GM19240 (cell line): ENCODE results near the gene ADK.
"Not testable (repeated sequence)": the region's sequence is repeated elsewhere in the genome, so short reads cannot be mapped to it uniquely, and the experiment has no call there.

Experiments
- DNase-seq: peaks from one replicate; pipeline ENCODE4 v3.0.0; 2011; ENCODE audit warnings: low spot score; ENCODE audit not compliant: insufficient read length

The ADK gene

DNA sequence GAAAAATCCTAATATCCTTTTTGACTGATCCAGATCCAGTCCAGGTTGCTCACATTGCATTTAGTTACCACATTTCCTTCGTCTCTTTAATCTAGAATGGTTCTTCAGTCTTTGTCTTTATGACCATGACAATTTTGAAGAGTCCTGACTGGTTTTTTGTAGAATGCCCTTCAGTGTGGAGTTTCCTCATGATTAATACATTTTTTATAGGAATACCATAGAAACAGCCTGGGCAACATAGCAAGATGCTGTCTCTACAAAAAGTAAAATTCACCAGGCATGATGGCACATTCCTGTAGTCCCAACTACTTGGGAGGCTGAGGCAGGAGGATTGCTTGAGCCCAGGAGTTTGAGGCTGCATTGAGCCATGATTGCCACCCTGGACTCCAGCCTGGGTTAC is 390.4 kb downstream of the ADK start:
- no peak for DNase-seq

DNA sequence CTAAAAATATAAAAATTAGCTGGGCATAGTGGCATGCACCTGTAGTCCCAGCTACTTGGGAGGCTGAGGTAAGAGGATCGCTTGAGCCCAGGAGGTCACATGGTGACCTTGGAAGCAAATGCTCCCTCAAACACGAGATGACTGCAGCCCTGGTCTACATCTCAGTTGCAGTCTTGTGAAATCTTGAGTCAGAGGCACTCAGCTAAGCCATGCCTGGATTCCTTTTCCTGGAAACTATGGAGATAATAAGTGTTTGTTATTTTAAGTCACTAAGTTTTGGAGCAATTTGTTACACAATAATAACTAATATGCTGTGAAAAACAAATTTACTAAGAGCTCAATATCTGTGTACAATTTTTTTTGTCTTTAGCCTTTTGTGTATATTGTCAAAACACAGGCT is 391.1 kb downstream of the ADK start:
- no peak for DNase-seq

DNA sequence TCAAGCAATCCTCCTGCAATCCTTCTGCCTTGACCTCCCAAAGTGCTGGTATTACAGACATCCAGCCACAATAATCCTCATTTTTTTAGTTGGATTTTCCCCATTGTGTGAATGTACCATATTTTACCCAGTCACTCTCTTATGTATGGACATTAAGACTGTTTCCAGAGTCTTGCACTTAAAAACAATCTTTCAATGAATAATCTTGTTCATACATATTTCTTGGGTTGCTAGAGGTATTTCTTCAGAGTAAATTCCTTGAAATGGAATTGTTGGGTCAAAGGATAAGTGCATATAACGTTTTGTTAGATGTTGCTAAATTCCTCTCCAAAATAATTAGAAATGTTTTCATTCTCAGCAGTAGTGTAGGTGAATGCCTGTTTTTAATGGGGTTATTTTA is 392.3 kb downstream of the ADK start:
- no peak for DNase-seq

DNA sequence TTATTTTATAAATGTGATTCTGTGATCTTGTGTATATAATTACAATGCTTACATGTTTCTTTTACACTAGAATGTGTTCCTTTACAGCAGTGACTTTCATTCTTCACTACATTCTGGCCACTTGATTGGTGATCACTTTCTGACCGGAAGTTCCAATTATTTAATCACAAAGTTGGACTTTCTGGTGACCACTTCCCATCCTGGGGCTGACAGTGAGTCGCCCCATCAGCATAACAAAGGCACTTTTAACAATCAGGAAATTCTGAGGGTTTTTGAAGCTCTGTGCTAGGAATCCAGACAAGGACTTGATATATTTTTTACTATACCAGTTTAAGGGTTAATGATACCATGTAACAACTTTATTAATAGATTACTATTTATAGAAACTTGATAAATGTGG is 393.1 kb downstream of the ADK start:
- DNase-seq = no peak

DNA sequence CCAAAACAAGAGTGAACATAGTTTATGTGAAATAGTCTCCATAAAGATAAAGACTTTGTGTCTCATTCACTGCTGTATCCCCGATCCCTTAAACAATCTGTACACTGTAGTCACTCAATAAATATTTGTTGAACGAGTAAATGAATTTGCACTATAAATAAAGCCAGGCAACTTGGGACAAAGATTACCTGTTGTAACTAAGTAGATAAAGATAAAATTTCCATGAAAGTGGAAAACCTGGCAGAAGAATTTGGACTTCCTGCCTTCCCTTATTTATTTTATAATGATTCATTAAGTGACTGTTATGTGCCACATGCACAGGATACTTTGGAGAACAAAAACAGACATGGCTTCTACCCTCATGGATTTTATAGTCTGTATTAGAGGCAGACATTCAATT is 397.7 kb downstream of the ADK start:
- no peak for DNase-seq

DNA sequence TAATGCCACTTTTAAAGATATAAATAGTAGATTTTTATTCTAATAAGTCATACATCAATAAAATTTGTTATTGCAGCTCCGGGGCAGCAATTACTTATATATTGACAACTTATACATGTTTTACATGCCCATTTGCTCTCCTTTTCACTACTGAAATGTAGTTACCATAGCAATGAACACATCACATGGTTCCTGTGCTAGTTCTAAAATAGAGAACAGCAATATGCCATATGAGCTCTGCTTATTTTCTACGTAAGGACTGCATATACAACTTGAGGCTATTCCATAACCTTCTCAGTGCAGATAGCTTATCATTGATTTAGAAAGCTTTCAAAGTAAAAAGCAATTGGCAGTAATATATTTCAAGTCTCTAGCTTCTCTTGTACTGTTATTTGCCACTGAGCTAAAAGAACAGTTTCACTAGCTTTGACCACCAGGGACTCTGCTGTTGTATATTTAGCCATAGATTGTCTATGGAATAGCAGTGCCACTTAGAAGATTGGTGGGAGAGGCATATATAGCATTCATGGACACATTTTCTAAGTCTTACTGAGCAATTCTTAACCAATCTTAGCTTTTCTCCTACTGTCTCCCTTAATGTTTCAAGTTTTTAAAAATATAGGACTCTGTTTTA is 405.2 kb downstream of the ADK start:
- DNase-seq = no peak

DNA sequence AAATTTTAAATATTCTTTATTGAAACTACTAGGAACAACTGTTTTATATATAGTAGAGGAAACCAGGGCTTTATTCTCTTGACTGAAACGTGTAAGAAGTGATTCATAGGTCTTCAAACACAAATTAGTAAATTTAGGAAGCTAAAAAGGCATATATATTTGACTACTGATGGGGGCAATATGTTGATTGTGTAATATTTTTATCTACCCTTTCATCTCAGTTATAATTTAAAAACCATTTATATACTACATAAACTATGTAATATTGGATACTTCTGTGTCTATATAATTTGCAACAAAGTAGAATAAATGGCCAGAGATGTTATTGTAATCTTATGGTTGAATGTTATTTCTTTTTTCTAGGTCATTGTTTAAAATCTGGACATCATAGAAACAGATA is 406.1 kb downstream of the ADK start:
- no peak for DNase-seq

DNA sequence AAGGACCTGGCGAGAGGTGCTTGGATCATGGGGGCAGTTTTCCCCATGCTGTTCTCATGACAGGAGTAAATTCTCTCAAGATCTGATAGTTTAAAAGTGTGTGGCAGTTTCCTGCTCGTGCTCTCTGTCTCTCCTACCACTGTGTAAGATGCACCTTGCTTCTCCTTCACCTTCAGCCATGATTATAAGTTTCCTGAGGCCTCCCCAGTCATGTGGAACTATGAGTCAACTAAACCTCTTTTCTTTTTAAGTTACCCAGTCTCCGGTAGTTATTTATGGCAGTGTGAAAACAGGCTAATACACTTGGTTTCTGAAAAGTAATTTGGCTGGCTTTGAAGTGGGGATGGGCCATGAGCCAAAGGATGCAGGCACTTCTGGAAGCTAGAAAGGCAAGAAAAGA is 407.4 kb downstream of the ADK start:
- DNase-seq = no peak

GRCh38 chr10:74558897-74559296 is 407.9 kb downstream of the ADK start:
- DNase-seq = no peak

GRCh38 chr10:74568896-74569295 is 417.9 kb downstream of the ADK start:
- DNase-seq = not testable (repeated sequence)

DNA sequence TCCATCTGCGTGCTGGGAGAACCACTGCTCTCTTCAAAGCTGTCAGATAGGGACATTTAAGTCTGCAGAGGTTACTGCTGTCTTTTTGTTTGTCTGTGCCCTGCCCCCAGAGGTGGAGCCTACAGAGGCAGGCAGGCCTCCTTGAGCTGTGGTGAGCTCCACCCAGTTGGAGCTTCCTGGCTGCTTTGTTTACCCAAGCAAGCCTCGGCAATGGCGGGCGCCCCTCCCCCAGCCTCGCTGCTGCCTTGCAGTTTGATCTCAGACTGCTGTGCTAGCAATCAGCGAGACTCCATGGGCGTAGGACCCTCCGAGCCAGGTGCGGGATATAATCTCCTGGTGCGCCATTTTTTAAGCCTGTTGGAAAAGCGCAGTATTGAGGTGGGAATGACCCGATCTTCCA is 422.5 kb downstream of the ADK start:
- DNase-seq = not testable (repeated sequence)

GRCh38 chr10:74575191-74575720 is 424.2 kb downstream of the ADK start:
- no peak for DNase-seq

GRCh38 chr10:74575912-74576311 is 424.9 kb downstream of the ADK start:
- no peak for DNase-seq

DNA sequence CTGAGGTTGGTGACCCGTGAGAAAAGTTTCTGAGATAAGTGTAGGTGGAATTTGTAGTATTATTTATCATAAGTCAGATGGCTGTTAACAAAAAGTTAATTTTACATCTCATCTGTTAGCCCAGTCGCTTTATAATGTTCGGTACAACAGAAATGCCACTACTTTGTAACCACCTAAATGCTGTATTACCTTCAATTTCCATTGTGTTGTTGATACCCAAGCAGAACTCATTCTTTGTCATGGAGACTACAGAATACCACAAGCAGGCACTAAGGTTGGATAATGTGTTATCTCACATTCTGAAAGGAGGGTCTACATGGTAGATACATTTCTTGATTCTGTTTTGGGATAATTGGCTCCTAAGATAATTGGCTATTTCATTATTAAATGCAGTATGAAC is 425.6 kb downstream of the ADK start:
- DNase-seq = no peak

- not testable (repeated sequence) for DNase-seq
These were observed 429.4 kb downstream of the ADK start for GRCh38 chr10:74580438-74580837.

- DNase-seq = no peak
These were observed 431.5 kb downstream of the ADK start for GRCh38 chr10:74582566-74582965.

GRCh38 chr10:74585231-74586087 is 434.4 kb downstream of the ADK start:
- DNase-seq = no peak

DNA sequence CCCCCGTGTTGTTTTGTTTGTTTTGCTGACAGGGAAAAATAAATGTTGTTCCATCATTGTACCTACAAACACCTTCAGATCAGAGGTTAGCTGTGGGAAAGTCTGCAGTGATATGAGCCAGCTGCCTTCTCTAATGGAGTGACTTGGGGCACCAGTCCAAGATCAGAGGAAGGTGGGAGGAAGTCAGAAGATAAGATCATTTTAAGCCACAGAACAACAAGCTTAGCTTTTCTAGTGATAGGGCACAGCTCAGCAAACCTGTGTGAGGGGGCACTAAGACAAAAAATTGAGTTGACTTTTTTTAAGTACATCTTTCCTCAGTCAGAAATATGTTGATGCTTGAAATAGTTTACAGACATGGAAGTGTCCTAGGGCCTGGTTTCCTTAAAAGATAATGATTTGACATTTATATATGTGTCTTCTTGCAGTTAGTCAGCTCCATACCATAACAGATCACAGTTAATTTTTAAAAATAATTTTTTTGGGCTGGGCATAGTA is 435.1 kb downstream of the ADK start:
- no peak for DNase-seq

DNA sequence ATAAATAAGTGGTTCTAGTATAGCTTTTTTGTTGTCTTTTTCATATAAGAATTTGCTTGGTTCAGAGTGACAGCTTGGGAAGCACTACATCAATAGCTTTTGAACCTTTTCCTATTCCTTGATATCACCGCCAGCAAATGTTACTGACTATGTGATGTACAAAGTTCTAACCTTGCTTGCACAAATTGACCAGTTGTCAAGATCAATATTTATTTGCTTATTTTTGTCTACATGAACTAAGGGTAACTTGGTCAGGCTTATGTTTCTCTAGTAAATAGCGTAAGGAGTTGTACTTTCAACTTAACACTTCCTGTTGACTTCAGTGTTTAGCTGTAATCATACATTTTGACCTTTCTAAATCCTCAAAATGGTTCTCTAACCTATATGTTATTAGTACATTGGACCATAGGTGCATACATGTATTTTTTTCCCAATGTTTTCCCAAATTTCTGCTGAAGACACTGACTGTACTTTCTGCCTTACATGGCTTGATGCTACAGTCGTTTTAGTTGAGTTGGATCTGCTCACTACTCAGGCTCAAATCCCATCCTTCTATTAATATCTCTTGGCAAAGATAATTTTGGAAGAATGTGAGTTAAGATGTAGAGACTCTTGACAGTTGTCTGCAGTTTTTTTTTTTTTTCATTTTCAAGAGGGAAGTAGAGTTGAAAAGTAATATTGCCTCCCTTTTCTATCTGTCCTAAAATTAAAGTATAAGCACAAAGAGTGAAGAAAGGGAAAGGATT is 436.3 kb downstream of the ADK start:
- no peak for DNase-seq

DNA sequence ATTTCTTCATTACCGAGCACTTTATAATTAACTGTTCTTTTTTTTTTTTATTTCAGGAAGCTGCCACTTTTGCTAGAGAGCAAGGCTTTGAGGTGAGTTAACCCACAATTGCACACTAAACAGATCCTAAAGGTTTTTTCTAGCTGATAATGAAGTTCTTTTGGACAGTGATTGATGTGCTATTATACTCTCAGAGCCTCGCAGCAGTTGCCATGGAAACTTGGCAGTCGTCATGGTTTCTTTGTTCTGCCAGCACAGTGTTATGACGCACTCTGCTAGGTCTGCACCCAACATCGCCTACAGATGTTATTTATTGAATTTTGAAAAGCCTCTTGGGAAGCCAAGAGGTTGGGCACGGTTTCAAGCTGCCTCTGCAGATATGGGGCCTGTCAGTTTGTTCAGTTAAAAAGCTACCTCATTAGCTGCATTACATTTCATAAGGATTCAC is 438.2 kb downstream of the ADK start:
- no peak for DNase-seq

DNA sequence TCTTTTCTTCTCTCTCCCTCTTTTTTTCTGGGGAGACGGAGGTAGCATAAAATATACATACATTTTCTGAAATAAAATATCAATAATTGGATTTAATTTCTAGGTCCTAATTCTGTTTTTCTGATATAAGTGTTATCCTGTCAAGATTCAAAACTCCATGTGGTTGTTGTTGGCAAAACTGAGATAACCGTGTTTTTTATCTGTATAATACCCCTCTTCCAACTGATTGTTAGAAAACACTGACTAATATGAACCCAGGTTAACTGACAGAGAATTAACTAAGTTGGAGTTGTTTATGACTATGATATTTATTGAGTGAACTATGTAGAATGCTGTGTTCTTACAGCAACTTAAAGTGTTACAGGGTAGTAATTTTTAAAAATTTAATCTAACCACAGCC is 438.8 kb downstream of the ADK start:
- no peak for DNase-seq

GRCh38 chr10:74593470-74593869 is 442.4 kb downstream of the ADK start:
- no peak for DNase-seq
